Measurements from ENCODE around the gene IGHMBP2. TPM values are rescaled to one million over a fixed set of nuclear protein-coding genes. Genes with fewer than 3 reads are reported as not detected.

IGHMBP2 gene
- total RNA-seq, 2 donors from 2014 or later = 24.7 to 40.8 TPM

- ATAC-seq (ENCODE audit: insufficient number of reproducible peaks, low FRiP score, low read depth) = no peak
- TF ChIP-seq CTCF (IDR thresholded peaks at IDR 0.05) = no peak
- Histone ChIP-seq H3K4me1 (ENCODE audit: control insufficient read depth in 1 of 2, low read depth in 2 of 2) (peaks cover 27 to 57% of the 10 kb centered on the region in 2 donors), H3K27ac (peak overlapping the region; percentile 97 to 99), H3K27me3 (replicated peaks; ENCODE audit: insufficient read depth) (no peaks in the 10 kb centered on the region), H3K4me3 (no peak overlapping the region), H3K36me3 (peaks cover 27% of the 10 kb centered on the region), H3K9me3 (no peaks in the 10 kb centered on the region)
- DNase-seq (ENCODE audit: low spot score) = no peak
Measured at GRCh38 chr11:68940651-68941323, 37.1 kb downstream of the IGHMBP2 start.

- peaks cover 21% of the 10 kb centered on the region for H3K36me3 ChIP-seq
- ATAC-seq (ENCODE audit: insufficient number of reproducible peaks, low FRiP score, low read depth) = no peak
- no peaks in the 10 kb centered on the region for H3K27me3 ChIP-seq (replicated peaks; ENCODE audit: insufficient read depth)
- peak overlapping the region; percentile 26 for H3K4me3 ChIP-seq
- H3K4me1 ChIP-seq (ENCODE audit: control insufficient read depth in 1 of 2, low read depth in 2 of 2) = peaks cover 27 to 64% of the 10 kb centered on the region in 2 donors
- no peak for DNase-seq (ENCODE audit: low spot score)
- peak overlapping the region; percentile 97 to 99 for H3K27ac ChIP-seq
- no peaks in the 10 kb centered on the region for H3K9me3 ChIP-seq
- no peak for TF ChIP-seq CTCF (IDR thresholded peaks at IDR 0.05)
Measured at GRCh38 chr11:68941324-68942094, 37.8 kb downstream of the IGHMBP2 start.

GRCh38 chr11:68942095-68942620 is 38.5 kb downstream of the IGHMBP2 start:
- DNase-seq (ENCODE audit: low spot score) (no peak), ATAC-seq (ENCODE audit: insufficient number of reproducible peaks, low FRiP score, low read depth) (no peak)
- TF ChIP-seq CTCF (IDR thresholded peaks at IDR 0.05) = no peak
- H3K27me3 ChIP-seq (replicated peaks; ENCODE audit: insufficient read depth) = no peaks in the 10 kb centered on the region
- peaks cover 14% of the 10 kb centered on the region for H3K36me3 ChIP-seq
- H3K4me1 ChIP-seq (ENCODE audit: control insufficient read depth in 1 of 2, low read depth in 2 of 2) = peaks cover 31 to 70% of the 10 kb centered on the region in 2 donors
- no peaks in the 10 kb centered on the region for H3K9me3 ChIP-seq
- H3K4me3 ChIP-seq = peak overlapping the region; percentile 26
- peak overlapping the region; percentile 97 to 99 for H3K27ac ChIP-seq

GRCh38 chr11:68942751-68943271 is 39.1 kb downstream of the IGHMBP2 start:
- peaks cover 31 to 71% of the 10 kb centered on the region in 2 donors for H3K4me1 ChIP-seq (ENCODE audit: control insufficient read depth in 1 of 2, low read depth in 2 of 2)

More at GRCh38 chr11:68942751-68943271, 39.1 kb downstream of the IGHMBP2 start:
- ATAC-seq (ENCODE audit: insufficient number of reproducible peaks, low FRiP score, low read depth) = peak; percentile 66
- Histone ChIP-seq H3K36me3 (peaks cover 8% of the 10 kb centered on the region), H3K4me3 (no peak overlapping the region), H3K9me3 (no peaks in the 10 kb centered on the region), H3K27me3 (replicated peaks; ENCODE audit: insufficient read depth) (no peaks in the 10 kb centered on the region), H3K27ac (peak overlapping the region; percentile 97 to 99)
- no peak for TF ChIP-seq CTCF (IDR thresholded peaks at IDR 0.05)
- DNase-seq (ENCODE audit: low spot score) = no peak

All from thoracic aorta (tissue), 2 donors.